Activated CD8-positive, alpha-beta T cell treated with anti-CD3 and anti-CD28 coated beads, Interleukin-2, amount 10 ng/mL, durations not matched to agents 7 days and 5 days (primary cell): Measurements from ENCODE around the gene ARF4. TPM values are rescaled to one million over a fixed set of nuclear protein-coding genes. Genes with fewer than 3 reads are reported as not detected.
A peak's percentile ranks its signal among the peaks of the same experiment; 100 is the strongest.

Experiments
- ATAC-seq: fragments of 150-1000 bp; cut with Tn5 transposase; one replicate; pipeline ENCODE4 v1.10.0; 2021; ENCODE audit warnings: moderate library complexity
- CTCF ChIA-PET: fragments of 350-600 bp; sonication (Branson Sonifier 250); formaldehyde crosslinking; loops from one replicate; lab custom pipeline; 2021; ENCODE audit warnings: antibody characterized with exemption; lab: Charles Lee
- POLR2A ChIA-PET: fragments of 350-600 bp; sonication (Branson Sonifier 250); formaldehyde crosslinking; loops from one replicate; lab custom pipeline; 2021; ENCODE audit warnings: antibody characterized with exemption; lab: Charles Lee
- DNase-seq: peaks from one replicate; pipeline ENCODE4 v3.0.0-alpha.2; 2020
- H3K27ac Mint-ChIP-seq: one replicate; pipeline ENCODE4 v1.8.0; 2021; ENCODE audit warnings: mild to moderate bottlenecking, mixed read lengths
- H3K27me3 Mint-ChIP-seq: one replicate; pipeline ENCODE4 v1.8.0; 2021; ENCODE audit warnings: low read depth, mixed read lengths
- H3K36me3 Mint-ChIP-seq: one replicate; pipeline ENCODE4 v1.8.0; 2021; ENCODE audit warnings: low read depth, mixed read lengths
- H3K4me1 Mint-ChIP-seq: one replicate; pipeline ENCODE4 v1.8.0; 2021; ENCODE audit warnings: low read depth, mixed read lengths
- H3K4me3 Mint-ChIP-seq: one replicate; pipeline ENCODE4 v1.8.0; 2021; ENCODE audit warnings: mild to moderate bottlenecking, mixed read lengths
- H3K9me3 Mint-ChIP-seq: one replicate; pipeline ENCODE4 v1.8.0; 2022; ENCODE audit warnings: mixed read lengths; ENCODE audit not compliant: insufficient read depth
- total RNA-seq, 2 experiments: library from RNA; stranded (reverse); gene quantifications; one replicate each; pipeline ENCODE4 v1.2.3, GENCODE V29; 2021

Gene ARF4
- total RNA-seq, 2 experiments from 2014 or later = 51.0 to 52.9 TPM

- ATAC-seq = no peak
- Mint-ChIP-seq H3K27ac (no peak overlapping the region), H3K27me3 (no peaks in the 10 kb centered on the region), H3K4me3 (no peak overlapping the region), H3K9me3 (no peaks in the 10 kb centered on the region), H3K36me3 (peaks cover 57% of the 10 kb centered on the region), H3K4me1 (peaks cover 8% of the 10 kb centered on the region)
- no peak for DNase-seq
- ChIA-PET POLR2A (no interaction called here), CTCF (interaction anchor here (1.6 to 1.9 kb wide), 2 partner anchors 20 to 181 kb away, joined by 3 to 6 read pairs; no protein-coding TSS in a partner anchor)
These were observed 19.3 kb downstream of the ARF4 start for GRCh38 chr3:57577801-57578200.

GRCh38 chr3:57575966-57576626, 21.0 kb downstream of the ARF4 start:
- Mint-ChIP-seq H3K9me3 (no peaks in the 10 kb centered on the region), H3K36me3 (peaks cover 64% of the 10 kb centered on the region), H3K4me3 (no peak overlapping the region), H3K27ac (no peak overlapping the region), H3K27me3 (no peaks in the 10 kb centered on the region), H3K4me1 (peaks cover 7% of the 10 kb centered on the region)
- ATAC-seq (no peak), DNase-seq (no peak)
- CTCF ChIA-PET = no interaction called here
- POLR2A ChIA-PET = no interaction called here

- POLR2A ChIA-PET = interaction anchor here (1.6 kb wide), 1 partner anchor 14 kb away, joined by 4 read pairs; no protein-coding TSS in a partner anchor
- Mint-ChIP-seq H3K27me3 (no peaks in the 10 kb centered on the region), H3K36me3 (peaks cover 54% of the 10 kb centered on the region), H3K9me3 (no peaks in the 10 kb centered on the region), H3K4me1 (peaks cover 2% of the 10 kb centered on the region), H3K27ac (no peak overlapping the region), H3K4me3 (no peak overlapping the region)
- no peak for DNase-seq
- no peak for ATAC-seq
- CTCF ChIA-PET = interaction anchor here (1.7 kb wide), 1 partner anchor 12 kb away, joined by 5 read pairs; no protein-coding TSS in a partner anchor
These were observed 25.0 kb downstream of the ARF4 start for GRCh38 chr3:57572096-57572495.

- no peak overlapping the region for H3K4me3 Mint-ChIP-seq
- POLR2A ChIA-PET = no interaction called here
These were observed 26.3 kb downstream of the ARF4 start for GRCh38 chr3:57570878-57571277.

GRCh38 chr3:57569859-57570450, 27.2 kb downstream of the ARF4 start:
- Mint-ChIP-seq H3K9me3 (no peaks in the 10 kb centered on the region), H3K4me3 (no peak overlapping the region), H3K4me1 (no peaks in the 10 kb centered on the region), H3K36me3 (peaks cover 44% of the 10 kb centered on the region), H3K27ac (no peak overlapping the region), H3K27me3 (no peaks in the 10 kb centered on the region)
- ChIA-PET POLR2A (no interaction called here), CTCF (interaction anchor here (0.8 to 1.8 kb wide), 2 partner anchors 11 to 12 kb away, joined by 3 to 5 read pairs; no protein-coding TSS in a partner anchor)
- DNase-seq (no peak), ATAC-seq (no peak)

More at GRCh38 chr3:57570878-57571277, 26.3 kb downstream of the ARF4 start:
- Mint-ChIP-seq H3K27ac (no peak overlapping the region), H3K36me3 (peaks cover 51% of the 10 kb centered on the region), H3K4me1 (no peaks in the 10 kb centered on the region), H3K27me3 (no peaks in the 10 kb centered on the region), H3K9me3 (no peaks in the 10 kb centered on the region)
- no peak for DNase-seq
- ATAC-seq = no peak
- CTCF ChIA-PET = interaction anchor here (0.8 to 1.8 kb wide), 2 partner anchors 10 to 13 kb away, joined by 3 to 5 read pairs; no protein-coding TSS in a partner anchor

- H3K27ac Mint-ChIP-seq = peak overlapping the region; percentile 20
- CTCF ChIA-PET = interaction anchor here (2.2 kb wide), 1 partner anchor 162 kb away, joined by 10 read pairs; no protein-coding TSS in a partner anchor
These were observed 37.6 kb downstream of the ARF4 start for GRCh38 chr3:57559526-57559925.

GRCh38 chr3:57557085-57557537, 40.0 kb downstream of the ARF4 start:
- POLR2A ChIA-PET = interaction anchor here (0.6 to 4.6 kb wide), 14 partner anchors 9 to 852 kb away, joined by 3 to 80 read pairs (median 4); partner anchors contain the start of genes APPL1, ARF4, DENND6A and SLMAP
- CTCF ChIA-PET = interaction anchor here (1.5 to 3.0 kb wide), 5 partner anchors 13 to 387 kb away, joined by 3 to 14 read pairs (median 6); partner anchors contain the start of gene ARF4
- ATAC-seq = peak; percentile 60
- Mint-ChIP-seq H3K27ac (peak overlapping the region; percentile 98), H3K4me1 (peaks cover 33% of the 10 kb centered on the region), H3K36me3 (peaks cover 35% of the 10 kb centered on the region), H3K9me3 (no peaks in the 10 kb centered on the region), H3K4me3 (peak overlapping the region; percentile 98), H3K27me3 (no peaks in the 10 kb centered on the region)
- DNase-seq = peak; percentile 69

More at GRCh38 chr3:57559526-57559925, 37.6 kb downstream of the ARF4 start:
- Mint-ChIP-seq H3K9me3 (no peaks in the 10 kb centered on the region), H3K4me3 (peak overlapping the region; percentile 56), H3K4me1 (peaks cover 39% of the 10 kb centered on the region), H3K36me3 (peaks cover 42% of the 10 kb centered on the region), H3K27me3 (no peaks in the 10 kb centered on the region)
- DNase-seq (no peak), ATAC-seq (no peak)
- POLR2A ChIA-PET = interaction anchor here (0.9 to 2.1 kb wide), 2 partner anchors 37 to 133 kb away, joined by 3 to 7 read pairs; partner anchors contain the start of genes ARF4 and DENND6A

GRCh38 chr3:57556459-57557084, 40.6 kb downstream of the ARF4 start:
- DNase-seq = peak; percentile 46
- Mint-ChIP-seq H3K36me3 (peaks cover 35% of the 10 kb centered on the region), H3K27me3 (no peaks in the 10 kb centered on the region), H3K9me3 (no peaks in the 10 kb centered on the region), H3K4me3 (peak overlapping the region; percentile 98), H3K27ac (peak overlapping the region; percentile 98), H3K4me1 (peaks cover 32% of the 10 kb centered on the region)
- ChIA-PET CTCF (interaction anchor here (1.3 to 3.0 kb wide), 5 partner anchors 38 to 386 kb away, joined by 3 to 14 read pairs (median 6); partner anchors contain the start of genes ARF4 and SLMAP), POLR2A (interaction anchor here (0.6 to 4.6 kb wide), 20 partner anchors 9 to 852 kb away, joined by 3 to 80 read pairs (median 4); partner anchors contain the start of genes APPL1, ARF4, DENND6A and HTD2)
- peak; percentile 47 for ATAC-seq

- CTCF ChIA-PET = interaction anchor here (1.3 to 3.0 kb wide), 5 partner anchors 38 to 386 kb away, joined by 3 to 14 read pairs (median 6); partner anchors contain the start of genes ARF4 and SLMAP
- Mint-ChIP-seq H3K36me3 (peaks cover 32% of the 10 kb centered on the region), H3K27me3 (no peaks in the 10 kb centered on the region), H3K4me3 (peak within 1 kb of the TSS; percentile 98), H3K27ac (peak within 1 kb of the TSS; percentile 98), H3K4me1 (peaks cover 29% of the 10 kb centered on the region), H3K9me3 (no peaks in the 10 kb centered on the region)
- POLR2A ChIA-PET = interaction anchor here (0.7 to 4.6 kb wide), 12 partner anchors 10 to 834 kb away, joined by 3 to 80 read pairs (median 4); partner anchors contain the start of genes ARF4, DENND6A, HTD2 and RPP14
- DNase-seq (peak; percentile 88), ATAC-seq (peak; percentile 82)
These were observed 41.2 kb downstream of the ARF4 start, which contains the start of gene PDE12 for GRCh38 chr3:57555738-57556458. PDE12 (plus strand) TSS chr3:57556274; CDS start chr3:57556380, 106 bp downstream.

- ATAC-seq (no peak), DNase-seq (no peak)
- Mint-ChIP-seq H3K9me3 (no peaks in the 10 kb centered on the region), H3K27ac (peak overlapping the region; percentile 98), H3K4me3 (peak overlapping the region; percentile 98), H3K36me3 (peaks cover 28% of the 10 kb centered on the region), H3K27me3 (no peaks in the 10 kb centered on the region), H3K4me1 (peaks cover 23% of the 10 kb centered on the region)
- ChIA-PET POLR2A (interaction anchor here (1.0 to 4.6 kb wide), 6 partner anchors 9 to 751 kb away, joined by 3 to 80 read pairs (median 4); partner anchors contain the start of genes ARF4, DENND6A, HTD2 and RPP14), CTCF (interaction anchor here (1.3 to 3.0 kb wide), 3 partner anchors 41 to 201 kb away, joined by 4 to 14 read pairs (median 13); partner anchors contain the start of genes ARF4 and SLMAP)
These were observed 41.8 kb downstream of the ARF4 start for GRCh38 chr3:57555306-57555705.
